Hematopoietic multipotent progenitor cell treated with erythropoietin and hydrocortisone succinate and interleukin-3 and kit ligand, for 17 days (in vitro differentiated cells): Measurements from ENCODE around the gene IPCEF1.

Experiments used
- DNase-seq: peaks from one replicate; pipeline ENCODE4 v3.0.0-alpha.2; 2015; ENCODE audit warnings: low spot score

IPCEF1 gene, protein sequence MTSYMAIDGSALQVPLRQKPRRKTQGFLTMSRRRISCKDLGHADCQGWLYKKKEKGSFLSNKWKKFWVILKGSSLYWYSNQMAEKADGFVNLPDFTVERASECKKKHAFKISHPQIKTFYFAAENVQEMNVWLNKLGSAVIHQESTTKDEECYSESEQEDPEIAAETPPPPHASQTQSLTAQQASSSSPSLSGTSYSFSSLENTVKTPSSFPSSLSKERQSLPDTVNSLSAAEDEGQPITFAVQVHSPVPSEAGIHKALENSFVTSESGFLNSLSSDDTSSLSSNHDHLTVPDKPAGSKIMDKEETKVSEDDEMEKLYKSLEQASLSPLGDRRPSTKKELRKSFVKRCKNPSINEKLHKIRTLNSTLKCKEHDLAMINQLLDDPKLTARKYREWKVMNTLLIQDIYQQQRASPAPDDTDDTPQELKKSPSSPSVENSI

DNA sequence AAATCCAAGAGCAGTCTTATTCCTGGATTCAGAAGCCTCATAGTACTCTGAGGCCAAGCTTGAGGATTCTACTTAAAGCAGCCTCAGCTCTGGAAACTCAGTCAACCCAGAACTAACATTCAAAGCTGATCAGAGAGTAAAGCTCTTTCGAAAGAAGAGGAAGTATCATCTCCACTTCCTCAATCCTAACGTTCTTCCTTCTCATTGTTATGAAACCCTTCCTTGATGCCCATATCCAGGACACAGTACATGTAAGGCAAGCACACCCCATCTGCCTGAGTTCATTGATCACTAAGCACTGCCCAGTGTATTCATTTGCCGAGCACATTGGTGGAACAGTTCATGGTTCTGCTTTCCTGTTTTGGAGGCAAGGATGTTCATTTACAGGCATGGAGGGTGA lies at the start of gene IPCEF1:
Gene IPCEF1 (minus strand): TSS at position 114 of the 400 bp plus-strand sequence. CDS start 90,856 bp downstream, outside the sequence.
- no peak for DNase-seq

DNA sequence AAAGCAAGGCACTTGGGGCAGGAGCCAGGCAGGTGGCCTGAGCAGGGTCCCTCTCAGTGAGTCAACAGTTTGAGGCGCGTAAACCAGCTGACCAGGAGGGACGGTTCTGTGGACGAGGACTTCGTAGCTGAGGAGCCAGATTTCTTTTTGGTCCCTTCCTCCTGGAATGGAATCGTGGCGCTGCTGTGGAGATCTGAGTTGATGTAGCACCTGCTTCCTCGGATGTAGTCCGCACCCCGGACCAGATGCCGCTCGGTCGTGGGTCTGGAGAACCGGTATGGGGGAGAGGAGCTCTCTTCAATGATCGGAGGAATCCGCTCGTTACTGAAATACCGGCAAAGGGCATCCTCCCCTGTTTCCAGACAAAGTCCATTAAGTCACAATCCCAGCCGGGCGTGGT lies 49.7 kb upstream of the IPCEF1 start:
- no peak for DNase-seq

DNA sequence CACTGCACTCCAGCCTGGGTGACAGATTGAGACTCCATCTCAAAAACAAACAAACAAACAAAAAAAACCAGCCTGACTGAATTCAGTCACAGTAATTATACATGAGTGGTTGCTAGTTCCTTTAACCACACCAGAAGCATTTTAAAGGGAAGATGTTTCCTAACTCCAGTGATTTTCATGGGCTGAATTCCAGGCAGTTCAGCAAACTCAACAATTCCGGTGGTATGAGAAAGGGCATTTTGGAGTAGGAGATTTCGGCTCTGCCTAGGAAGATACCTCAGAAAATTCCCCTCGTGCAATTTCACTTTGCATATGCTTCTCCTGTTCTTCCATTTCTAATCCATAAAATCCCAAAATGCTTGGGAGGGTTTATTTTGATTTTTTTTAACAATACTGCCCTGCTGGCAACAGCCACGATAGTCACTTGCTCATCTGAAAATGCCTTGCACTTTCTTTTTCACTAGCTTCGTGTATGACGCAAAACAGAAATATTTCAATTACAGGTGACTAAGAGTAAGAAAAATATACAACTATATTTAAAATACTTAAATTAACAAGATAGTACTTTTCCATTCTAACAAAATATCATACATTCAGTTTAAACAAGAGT lies 48.3 kb upstream of the IPCEF1 start:
- DNase-seq: no peak

DNA sequence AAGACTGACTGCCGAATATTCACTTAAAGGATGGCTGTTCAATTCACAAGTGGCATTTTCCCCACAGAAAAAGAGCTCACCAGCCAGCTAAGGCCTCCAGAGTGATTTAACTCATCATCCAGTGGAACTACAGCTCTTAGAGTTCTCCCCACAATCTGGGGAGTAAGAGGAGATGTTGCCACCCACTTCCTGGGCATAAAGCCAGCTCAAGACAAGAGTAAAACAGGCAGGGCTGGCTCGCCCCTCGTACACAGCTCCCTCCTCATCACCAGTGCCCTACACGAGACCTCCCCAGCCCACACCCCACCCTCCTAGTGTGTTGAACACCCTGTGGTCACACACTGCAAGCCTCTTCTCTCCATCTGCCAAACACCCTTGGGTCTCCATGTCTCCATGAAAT lies 47.2 kb upstream of the IPCEF1 start:
- no peak for DNase-seq

DNA sequence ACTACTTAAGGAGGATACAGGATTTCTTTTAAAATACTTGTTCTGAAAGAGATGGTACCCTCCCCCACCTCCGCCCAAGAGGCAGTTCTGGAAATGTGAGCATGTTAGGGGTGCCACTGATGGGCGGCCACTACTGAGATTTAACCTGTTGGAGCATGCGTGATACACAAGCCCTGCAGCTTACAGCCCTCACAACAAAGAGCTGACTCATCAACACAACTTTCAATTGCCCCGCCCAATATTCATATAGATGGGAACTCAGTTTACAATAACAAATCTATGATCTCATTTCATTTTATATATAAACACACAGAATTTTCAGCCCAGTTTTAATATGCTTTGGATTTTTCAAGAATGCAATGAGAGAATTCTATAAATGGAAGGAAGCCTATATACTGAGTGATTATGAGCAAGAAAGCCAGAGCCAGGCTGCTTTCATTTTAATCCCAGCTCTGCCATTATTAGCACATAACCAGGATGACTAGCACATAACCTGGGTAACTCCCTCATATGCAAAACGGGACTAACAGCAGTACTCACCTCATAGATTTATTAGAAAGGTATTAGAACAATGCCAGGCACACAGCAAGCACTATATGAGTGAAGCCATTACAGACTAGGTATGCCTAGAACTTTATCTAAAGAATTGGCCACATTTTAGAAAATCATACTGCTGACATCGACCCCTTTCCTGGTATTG lies 45.6 kb upstream of the IPCEF1 start:
- no peak for DNase-seq

DNA sequence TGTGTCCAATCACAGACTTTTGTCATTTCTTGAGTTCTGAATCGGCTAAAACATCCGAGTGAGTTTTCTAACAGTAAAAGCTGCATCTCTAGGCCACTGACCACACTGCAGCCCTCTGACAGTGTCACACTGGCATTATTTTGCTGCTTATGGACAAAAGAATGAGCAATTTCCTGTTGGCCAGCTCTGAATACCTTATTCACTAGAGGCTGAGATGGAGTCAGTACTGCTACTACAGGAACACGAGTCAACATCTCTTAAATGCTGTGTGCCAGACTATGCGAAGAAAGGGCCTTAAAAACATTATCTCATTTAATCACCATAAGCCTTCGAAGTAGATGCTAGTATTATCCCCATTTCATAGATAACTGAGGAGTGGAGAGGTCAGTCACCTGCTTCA lies 42.5 kb upstream of the IPCEF1 start:
- DNase-seq: no peak

DNA sequence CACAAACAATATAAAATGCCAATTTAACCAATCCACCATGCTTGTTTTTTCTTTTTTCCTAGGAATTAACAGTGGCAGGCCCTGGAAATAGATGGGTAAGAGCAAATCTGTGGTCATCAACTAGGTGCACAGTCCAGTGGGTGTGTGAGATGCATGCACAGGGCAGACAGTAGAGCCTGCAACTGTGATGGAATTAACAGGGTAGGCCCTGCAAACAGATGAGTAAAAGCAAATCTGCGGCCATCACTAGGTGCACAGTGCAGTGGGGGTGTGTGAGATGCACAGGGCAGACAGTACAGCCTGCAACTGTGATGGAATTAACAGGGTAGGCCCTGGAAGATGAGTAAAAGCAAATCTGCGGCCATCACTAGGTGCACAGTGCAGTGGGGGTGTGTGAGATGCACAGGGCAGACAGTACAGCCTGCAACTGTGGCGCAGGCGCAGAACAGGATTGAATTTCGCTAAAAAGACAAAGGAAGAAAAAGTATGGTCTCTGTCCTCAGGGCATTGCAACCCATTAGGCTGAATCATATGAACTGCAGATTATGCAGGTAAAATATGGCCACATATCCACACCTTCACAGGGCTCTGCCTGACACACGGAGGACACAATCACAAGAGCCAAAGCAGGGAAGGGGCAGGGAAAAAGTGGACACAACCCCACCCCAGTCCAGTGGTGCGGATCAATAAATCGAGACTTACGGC lies 41.0 kb upstream of the IPCEF1 start:
- DNase-seq: no peak

DNA sequence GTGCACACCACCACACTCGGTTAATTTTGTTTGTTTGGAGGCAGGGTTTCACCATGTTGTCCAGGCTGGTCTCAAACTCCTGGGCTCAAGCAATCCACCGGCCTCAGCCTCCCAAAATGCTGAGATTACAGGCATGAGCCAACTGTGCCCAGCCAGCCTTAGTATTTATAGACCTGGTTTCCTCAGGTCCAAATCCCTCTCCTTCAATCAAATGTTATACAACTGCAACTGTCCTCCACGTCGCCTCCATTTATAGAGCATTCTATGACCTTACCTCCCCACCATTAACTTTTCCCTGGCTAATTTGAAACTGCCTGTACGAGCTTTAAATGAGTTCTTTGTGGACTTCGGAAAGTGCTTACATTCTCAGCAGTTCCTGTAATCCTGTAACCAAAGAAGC lies 39.3 kb upstream of the IPCEF1 start:
- no peak for DNase-seq

DNA sequence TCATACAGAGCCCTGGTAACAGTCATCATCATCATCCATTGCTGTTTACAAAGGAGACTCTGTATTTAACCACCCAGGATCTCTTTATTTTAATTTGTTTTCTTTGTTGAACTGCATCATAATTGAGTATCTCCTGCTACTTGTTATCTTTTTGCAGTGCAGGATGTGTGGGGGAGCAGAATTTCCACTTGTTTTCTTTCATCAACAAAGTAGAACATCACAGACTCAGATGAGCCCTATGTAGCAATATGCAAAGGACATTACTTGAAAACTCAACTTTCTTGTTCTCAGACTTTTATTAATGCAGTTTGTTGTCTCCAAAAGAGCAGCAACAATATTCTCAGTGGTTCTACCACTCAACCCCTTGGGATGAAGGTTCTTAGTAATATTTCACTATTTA lies 38.7 kb upstream of the IPCEF1 start:
- no peak for DNase-seq

DNA sequence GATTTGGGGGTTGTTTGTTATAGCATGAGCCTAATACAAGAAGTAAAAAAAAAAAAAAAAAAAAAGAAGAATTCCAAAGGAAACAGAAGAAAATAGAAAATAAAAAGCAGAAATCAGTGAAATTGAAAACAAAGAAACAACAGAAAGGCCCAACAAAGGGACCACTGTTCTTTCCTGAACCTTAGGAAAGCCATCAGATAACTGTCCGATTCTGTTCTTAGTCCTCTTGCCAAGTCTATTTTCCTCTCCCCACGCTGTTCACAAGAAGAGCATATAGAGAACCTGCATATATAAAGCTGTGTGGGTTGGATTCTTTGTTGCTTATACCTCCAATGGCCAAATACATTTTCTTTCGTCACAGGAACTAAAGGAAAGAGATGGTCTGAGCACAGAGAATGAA lies 38.0 kb upstream of the IPCEF1 start:
- DNase-seq: no peak

DNA sequence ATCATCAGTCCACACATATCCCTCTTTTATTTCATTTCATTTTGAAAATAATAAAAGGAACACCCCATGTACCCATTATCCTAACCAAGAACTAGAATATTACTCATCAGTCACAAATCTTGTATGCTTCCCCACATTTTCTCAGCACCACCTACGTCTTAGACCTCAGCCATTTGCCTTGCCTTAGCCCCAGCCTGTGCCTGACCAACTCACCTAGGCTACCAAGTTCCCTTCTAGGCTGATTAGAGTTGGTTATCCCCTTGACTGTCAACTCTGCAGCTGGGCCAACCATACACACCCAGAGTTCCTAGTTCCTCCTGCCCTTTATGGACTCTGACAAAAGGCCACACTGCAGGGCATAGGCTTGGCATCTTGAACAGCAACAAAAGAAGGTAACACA lies 33.4 kb upstream of the IPCEF1 start:
- no peak for DNase-seq

DNA sequence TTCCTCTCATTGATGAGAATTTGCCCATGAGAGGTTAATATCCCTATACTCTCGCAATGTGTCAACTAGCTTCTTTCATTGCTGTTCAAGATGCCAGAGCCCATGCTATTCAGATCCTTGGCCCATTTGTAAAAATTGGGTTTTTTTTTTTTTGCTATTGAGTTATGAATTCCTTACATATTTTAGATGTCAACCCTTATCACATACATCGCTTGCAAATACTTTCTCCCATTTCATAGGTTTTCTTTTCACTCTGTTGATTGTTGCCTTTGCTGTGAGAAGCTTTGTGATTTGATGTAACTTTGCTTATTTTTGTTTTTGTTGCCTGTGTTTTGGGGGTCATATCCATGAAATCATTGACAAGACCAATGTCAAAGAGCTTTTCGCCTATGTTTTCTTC lies 32.2 kb upstream of the IPCEF1 start:
- DNase-seq: no peak

DNA sequence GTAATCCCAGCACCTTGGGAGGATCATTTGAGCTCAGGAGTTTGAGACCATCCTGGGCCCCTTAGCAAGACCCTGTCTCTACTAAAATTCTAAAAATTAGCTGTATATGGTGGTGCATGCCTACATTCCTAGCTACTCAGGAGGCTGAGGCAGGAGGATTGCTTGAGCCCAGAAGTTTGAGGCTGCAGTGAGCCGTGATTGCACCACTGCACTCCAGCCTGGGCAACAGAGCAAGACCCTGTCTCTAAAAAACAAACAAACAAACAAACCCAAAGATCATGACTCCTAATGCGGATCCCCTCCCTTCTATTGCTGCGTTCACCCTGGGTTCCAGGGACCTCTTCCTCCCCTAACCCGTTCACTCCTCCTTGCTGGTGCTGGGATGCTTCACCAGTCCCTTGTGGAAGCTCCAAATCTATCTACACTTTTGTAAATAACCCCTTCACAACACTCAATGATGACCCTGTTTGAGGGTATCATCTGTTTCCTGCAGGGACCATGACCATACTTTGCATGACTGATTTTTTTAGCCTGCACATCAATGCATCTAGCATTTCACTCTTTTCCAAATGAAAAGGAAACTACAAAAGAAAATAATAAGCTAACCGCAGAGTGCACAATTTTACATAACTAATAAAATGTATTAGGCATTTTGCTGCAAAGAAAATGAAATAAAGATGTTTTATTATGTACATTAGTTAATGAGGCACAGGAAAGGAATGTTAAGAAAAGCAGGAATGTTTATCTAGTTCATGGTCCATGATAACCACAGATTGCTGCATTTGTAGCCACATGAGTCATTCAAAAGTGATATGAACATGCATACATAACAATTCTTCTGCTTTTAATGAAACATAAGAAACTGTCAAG lies 30.5 kb upstream of the IPCEF1 start:
- DNase-seq: no peak

DNA sequence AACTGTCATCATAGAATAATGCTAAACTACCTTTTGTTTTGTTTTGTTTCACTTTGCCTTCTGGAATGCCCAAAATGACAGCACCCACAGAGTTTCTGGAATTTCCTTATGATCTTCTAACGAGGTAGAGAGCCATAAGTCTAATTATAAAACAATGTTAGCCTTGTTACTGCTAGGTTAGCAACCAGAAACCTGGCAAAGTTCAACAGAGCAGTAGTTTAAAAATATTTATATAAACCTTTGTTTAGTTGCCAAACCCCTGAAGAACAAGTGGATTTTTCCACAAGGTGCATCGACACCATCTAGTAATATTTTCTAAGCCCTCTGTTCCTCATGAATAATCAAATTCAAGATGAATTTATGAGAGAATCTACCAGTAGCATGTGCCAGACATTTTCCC lies 27.6 kb upstream of the IPCEF1 start:
- DNase-seq: no peak

DNA sequence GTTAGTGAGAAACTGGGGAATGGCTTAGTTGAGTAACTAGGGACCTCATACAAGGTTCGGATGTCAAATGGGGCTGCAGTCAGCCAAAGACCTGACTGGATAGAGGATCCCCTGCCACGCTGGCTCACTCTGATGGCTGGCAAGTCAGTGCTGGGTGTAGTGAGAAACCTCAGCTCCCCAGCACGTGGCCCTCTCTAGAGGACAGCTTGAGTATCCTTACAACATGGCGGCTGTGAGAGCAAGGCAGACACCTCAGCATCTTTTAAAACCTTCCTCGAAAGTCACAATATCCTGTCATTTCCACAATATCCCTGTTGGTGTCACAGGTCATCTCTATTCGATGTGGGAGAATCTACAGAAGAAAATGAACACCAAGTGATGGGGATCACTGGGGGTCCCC lies 26.7 kb upstream of the IPCEF1 start:
- DNase-seq: no peak

DNA sequence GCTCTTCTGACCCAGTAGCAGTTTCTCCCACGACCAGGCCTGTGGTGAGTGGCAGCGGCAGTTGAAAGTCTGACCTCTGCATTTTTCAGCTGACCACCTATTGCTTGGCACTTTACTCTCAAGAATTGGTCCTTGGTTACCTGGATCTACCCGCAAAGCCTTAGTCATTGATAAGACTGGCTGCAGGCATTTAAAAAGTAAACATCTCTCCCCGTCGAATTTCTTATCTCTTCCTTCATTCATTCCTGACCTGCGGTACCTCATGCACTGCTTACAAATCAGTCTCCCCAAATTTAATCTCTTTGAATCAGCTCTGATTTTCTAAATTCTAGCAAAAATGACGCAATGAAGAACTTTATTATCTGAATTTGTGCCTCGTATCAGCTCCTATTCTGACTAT lies 26.1 kb upstream of the IPCEF1 start:
- no peak for DNase-seq

DNA sequence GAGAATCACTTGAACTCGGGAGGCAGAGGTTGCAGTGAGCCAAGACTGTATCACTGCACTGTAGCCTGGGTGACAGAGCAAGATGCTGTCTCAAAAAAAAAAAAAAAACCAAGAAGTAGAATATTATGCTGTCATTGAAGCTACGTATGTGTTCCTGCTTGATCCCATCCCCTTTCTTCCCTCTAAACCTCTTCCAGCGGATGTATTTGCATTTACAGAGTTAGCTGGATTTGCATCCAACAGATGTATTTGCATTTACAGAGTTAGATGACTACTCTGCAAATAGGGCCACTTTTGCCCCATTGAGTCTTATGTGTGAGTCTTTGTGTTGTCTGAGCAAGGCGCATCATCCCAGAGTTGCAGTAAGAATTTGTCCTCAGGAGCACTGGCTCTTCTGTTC lies 24.9 kb upstream of the IPCEF1 start:
- DNase-seq: no peak

DNA sequence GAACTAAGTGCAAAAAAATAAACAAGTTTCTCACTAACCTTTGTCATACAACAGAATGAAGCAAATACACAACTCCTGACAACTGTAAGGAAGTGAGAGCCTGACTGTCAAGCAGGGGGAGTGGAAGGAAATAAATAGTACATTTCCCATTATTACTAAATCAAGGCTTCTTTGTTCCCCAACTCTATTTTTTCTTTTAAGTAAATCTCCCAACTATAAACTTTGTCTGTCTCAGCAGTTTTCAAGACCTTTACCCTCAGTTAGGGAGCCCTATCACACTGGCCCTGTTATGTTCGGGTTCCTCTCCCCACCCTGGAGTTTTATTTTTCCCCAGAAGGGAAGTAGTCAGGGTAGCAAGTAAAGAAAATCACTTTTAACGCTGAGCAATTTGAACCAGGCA lies 24.1 kb upstream of the IPCEF1 start:
- no peak for DNase-seq

DNA sequence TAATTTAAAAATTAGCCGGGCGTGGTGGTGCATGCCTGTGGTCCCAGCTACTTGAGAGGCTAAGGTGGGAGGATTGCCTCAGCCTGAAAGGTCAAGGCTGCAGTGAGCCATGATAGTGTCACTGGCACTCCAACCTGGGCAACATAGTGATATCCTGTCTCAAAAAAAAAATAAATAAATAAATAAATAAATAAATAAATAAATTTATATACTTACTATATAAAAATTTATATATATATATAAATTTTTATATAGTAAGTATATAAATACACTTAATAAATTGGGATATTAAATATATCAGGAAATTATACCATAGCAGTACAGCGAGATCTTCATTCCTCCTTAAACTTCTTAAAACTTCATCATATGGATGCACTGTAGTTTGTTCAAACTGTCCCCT lies 23.0 kb upstream of the IPCEF1 start:
- no peak for DNase-seq

DNA sequence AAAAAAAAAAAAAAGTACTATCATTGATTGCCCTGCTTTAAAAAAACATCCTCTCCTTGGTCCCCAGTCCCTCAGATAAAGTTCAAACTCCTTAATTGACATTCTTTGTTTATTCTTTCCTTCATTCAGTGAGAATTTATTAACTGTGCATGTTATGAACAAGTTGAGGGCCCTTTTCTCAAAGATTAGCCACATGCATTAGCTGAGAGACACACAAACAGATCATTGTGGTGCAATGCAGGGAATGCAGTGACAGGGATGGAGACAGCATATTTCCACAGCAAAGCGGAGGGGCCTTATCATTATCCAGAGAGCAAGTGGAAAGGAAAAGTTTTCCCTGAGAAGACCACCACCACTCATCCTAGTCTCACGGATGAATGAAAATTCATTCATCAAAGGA lies 21.9 kb upstream of the IPCEF1 start:
- DNase-seq: no peak

DNA sequence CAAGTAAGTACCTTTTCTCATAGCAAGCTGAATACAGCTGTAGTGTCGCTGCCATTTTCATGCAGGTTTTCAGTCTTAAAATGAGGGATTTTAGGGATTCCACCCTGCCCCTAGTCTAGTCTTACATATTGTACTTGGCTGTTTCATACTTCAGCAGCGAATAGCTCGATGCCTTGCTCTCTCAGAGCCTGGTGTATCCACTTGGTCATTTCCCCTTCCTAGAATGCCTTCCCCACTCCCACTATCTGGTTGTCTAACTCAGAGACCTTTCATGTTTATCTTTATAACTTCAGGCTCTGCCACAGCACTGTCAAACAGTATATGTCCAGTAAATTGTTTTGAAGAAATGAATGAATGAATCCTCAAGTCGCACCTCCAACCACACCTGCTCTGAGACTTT lies 21.1 kb upstream of the IPCEF1 start:
- DNase-seq: no peak

DNA sequence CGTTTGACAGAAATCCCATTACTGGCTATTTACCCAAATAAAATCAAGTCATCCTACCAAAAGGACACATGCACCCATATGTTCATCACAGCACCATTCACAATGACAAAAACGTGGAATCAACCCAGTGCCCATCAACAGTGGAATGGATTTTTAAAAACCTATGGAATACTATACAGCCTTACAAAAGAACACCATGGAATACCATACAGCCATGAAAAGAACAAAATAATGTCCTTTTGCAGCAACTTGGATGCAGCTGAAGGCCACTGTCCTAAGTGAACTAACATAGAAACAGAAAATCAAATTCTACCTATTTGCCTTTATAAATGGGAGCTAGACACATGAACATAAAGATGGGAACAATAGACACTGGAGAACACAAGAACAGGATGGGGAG lies 17.4 kb upstream of the IPCEF1 start:
- DNase-seq: no peak
